PC-9 (cell line): Measurements from ENCODE around the gene PDE12.

ENCODE experiments used
- CTCF ChIP-seq: fragments of 200-600 bp; sonication (generic); conservative IDR thresholded peaks from 2 replicates; pipeline ENCODE4 v1.6.1; 2017; ENCODE audit warnings: mixed run types, antibody characterized with exemption, mild to moderate bottlenecking, moderate library complexity
- EZH2 ChIP-seq: fragments of 200-600 bp; sonication (generic); IDR thresholded peaks from 2 replicates; pipeline ENCODE4 v1.8.0; 2017; ENCODE audit warnings: antibody characterized with exemption, low read depth

DNA sequence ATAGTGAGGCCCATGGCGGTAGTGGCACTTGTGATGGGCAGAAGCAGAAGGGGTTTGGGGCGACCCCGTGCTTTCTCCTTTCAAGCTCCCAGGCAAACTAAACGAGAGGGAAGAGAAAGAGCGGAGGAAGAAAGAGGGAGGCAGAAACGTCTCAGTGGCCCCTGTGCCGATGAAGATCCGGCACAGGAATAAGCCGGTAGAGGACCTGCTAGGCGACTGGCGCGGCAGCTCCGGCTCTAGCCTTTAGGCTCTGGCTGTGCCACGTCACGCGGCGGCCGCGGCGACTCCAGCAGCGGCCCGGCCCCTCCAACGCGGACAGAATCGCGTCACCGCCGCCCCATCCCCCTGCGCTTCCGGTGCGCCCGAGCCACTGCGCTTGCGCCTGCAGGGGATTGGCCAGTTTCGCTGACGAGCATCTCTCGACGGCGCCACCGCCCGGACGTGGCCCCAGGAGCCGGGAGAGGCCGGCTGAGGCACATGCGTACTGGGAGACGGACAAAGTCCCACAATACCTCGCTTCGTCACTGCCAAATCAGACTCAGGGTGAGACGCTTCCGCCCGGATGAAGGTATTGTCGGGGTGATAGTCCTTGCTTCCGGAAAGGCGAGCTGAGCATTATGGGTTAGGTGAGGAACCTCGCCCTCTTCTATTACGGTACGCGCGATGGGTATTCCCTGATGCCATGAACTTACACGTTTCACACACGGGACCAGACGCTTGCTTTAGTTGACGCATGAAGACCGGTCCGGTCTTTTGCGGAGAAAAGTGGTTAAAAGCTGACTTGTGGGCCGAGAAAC, 41.3 kb downstream of the PDE12 start, which contains the start of gene ARF4:
- TF ChIP-seq CTCF (no peak; the same call in 1 of the 2 replicates), EZH2 (no peak)
